ENCODE results near the gene SLC52A1. TPM values are rescaled to one million over a fixed set of nuclear protein-coding genes. Genes with fewer than 3 reads are reported as not detected.

Gene SLC52A1
- total and polyA plus RNA-seq, 10 of the 15 experiments (the other 5 are each of a cell fraction or from before 2014, with no cell fraction given) = 0.04 to 0.11 TPM; not detected in 8

- Histone ChIP-seq H3K4me1 (ENCODE audit: control insufficient read depth, insufficient read depth, low read length) (no peaks in the 10 kb centered on the region), H3K27me3 (replicated peaks in 1 of 2; ENCODE audit: control insufficient read depth in 2 of 2, insufficient read depth in 2 of 2, low read length in 1 of 2) (no peaks in the 10 kb centered on the region), H3K4me3 (no peak overlapping the region), H2AFZ (ENCODE audit: control insufficient read depth, low read depth, low read length) (no peak overlapping the region), H3K36me3 (ENCODE audit: control insufficient read depth in 2 of 2, insufficient read depth in 2 of 2, low read length in 1 of 2) (no peaks in the 10 kb centered on the region), H3K79me2 (ENCODE audit: control insufficient read depth, insufficient read depth, low read length) (no peaks in the 10 kb centered on the region), H3K9ac (ENCODE audit: control insufficient read depth, insufficient read depth, low read length) (no peak overlapping the region), H3K4me2 (ENCODE audit: control insufficient read depth, insufficient read depth) (no peak overlapping the region), H3K9me3 (replicated peaks; ENCODE audit: control insufficient read depth, insufficient read depth, low read length) (no peaks in the 10 kb centered on the region), H3K27ac (ENCODE audit: control insufficient read depth, insufficient read depth) (no peak overlapping the region), H4K20me1 (ENCODE audit: control insufficient read depth, insufficient read depth) (no peaks in the 10 kb centered on the region)
- no peak for FAIRE-seq
- ChIA-PET CTCF (no interaction called here), POLR2A (interaction anchor here (0.6 kb wide), 1 partner anchor 59 kb away, joined by 4 read pairs; no protein-coding TSS in a partner anchor), RAD21 (ENCODE audit: unreplicated experiment) (no interaction called here), SMC1A (ENCODE audit: uncharacterized antibody, unreplicated experiment) (no interaction called here)
- in situ Hi-C loops (cut with MboI) (no loop called here), intact Hi-C loops (cut with micrococcal nuclease; ENCODE audit: unreplicated experiment) (no loop called here)
- 74% methylated on average over 9 of the region's 10 CpGs for whole genome bisulfite sequencing (ENCODE audit: insufficient coverage, insufficient replicate concordance, low lambda C conversion rate, missing lambda C conversion rate)
- BruUV-seq (replicated peaks) = no TSS peak
- no peak for ATAC-seq
- DNase-seq (ENCODE audit: low read depth, low spot score) = no peak
- TF ChIP-seq CHD4 (IDR thresholded peaks at IDR 0.05) (no peak), BRCA1 (IDR thresholded peaks at IDR 0.05; ENCODE audit: low read depth, low read length) (no peak), RAD21 (IDR thresholded peaks at IDR 0.05; ENCODE audit: insufficient read depth, low read depth, low read length) (no peak), BMI1 (IDR thresholded peaks at IDR 0.05; ENCODE audit: borderline replicate concordance) (no peak), HDGF (IDR thresholded peaks at IDR 0.05) (no peak), PAX8 (IDR thresholded peaks at IDR 0.05) (no peak), NFIC (IDR thresholded peaks at IDR 0.05; ENCODE audit: low read depth, low read length) (no peak), JUND (IDR thresholded peaks at IDR 0.05; ENCODE audit: low read depth, low read length) (no peak), BACH1 (IDR thresholded peaks at IDR 0.05; ENCODE audit: borderline replicate concordance) (no peak)
These were observed 20.3 kb upstream of the SLC52A1 start for GRCh38 chr17:5055543-5055942.

- in situ Hi-C loops (cut with MboI) = no loop called here
- intact Hi-C loops (cut with micrococcal nuclease; ENCODE audit: unreplicated experiment) = no loop called here
- no peak overlapping the region for H3K4me2 ChIP-seq (ENCODE audit: control insufficient read depth, insufficient read depth)
- 61% methylated on average over 9 of the region's 9 CpGs for WGBS (ENCODE audit: insufficient coverage, insufficient replicate concordance, low lambda C conversion rate, missing lambda C conversion rate)
- H3K9me3 ChIP-seq (replicated peaks; ENCODE audit: control insufficient read depth, insufficient read depth, low read length) = no peaks in the 10 kb centered on the region
- no peak overlapping the region for H3K27ac ChIP-seq (ENCODE audit: control insufficient read depth, insufficient read depth)
- H2AFZ ChIP-seq (ENCODE audit: control insufficient read depth, low read depth, low read length) = no peak overlapping the region
- no peak for TF ChIP-seq CHD4 (IDR thresholded peaks at IDR 0.05)
- no peak for TF ChIP-seq HDAC6 (IDR thresholded peaks at IDR 0.05; ENCODE audit: unreplicated experiment)
- no peak for TF ChIP-seq RELA (IDR thresholded peaks at IDR 0.05; ENCODE audit: borderline replicate concordance, partially characterized antibody)
- TF ChIP-seq JUND (IDR thresholded peaks at IDR 0.05; ENCODE audit: low read depth, low read length) = no peak
- no peak for TF ChIP-seq SMAD1 (IDR thresholded peaks at IDR 0.05; ENCODE audit: low read depth, partially characterized antibody)
- TF ChIP-seq ZNF24 (IDR thresholded peaks at IDR 0.05) = no peak
- TF ChIP-seq RUNX3 (IDR thresholded peaks at IDR 0.05; ENCODE audit: low read length) = no peak
- TF ChIP-seq POU2F2 (IDR thresholded peaks at IDR 0.05; ENCODE audit: borderline replicate concordance, low read depth, low read length) = no peak
- RAD21 ChIA-PET (ENCODE audit: unreplicated experiment) = no interaction called here
- no peak for DNase-seq (ENCODE audit: low read depth, low spot score)
- H3K4me3 ChIP-seq = no peak overlapping the region
- H3K36me3 ChIP-seq (ENCODE audit: control insufficient read depth in 2 of 2, insufficient read depth in 2 of 2, low read length in 1 of 2) = no peaks in the 10 kb centered on the region
- no peaks in the 10 kb centered on the region for H3K27me3 ChIP-seq (replicated peaks in 1 of 2; ENCODE audit: control insufficient read depth in 2 of 2, insufficient read depth in 2 of 2, low read length in 1 of 2)
- SMC1A ChIA-PET (ENCODE audit: uncharacterized antibody, unreplicated experiment) = interaction anchor here (1.0 to 1.6 kb wide), 3 partner anchors 12 to 20 kb away, joined by 3 to 4 read pairs (median 3); partner anchors contain the start of gene SLC52A1
- CTCF ChIA-PET = interaction anchor here (1.8 to 5.1 kb wide), 2 partner anchors 12 to 20 kb away, joined by 8 to 42 read pairs; no protein-coding TSS in a partner anchor
- no peaks in the 10 kb centered on the region for H4K20me1 ChIP-seq (ENCODE audit: control insufficient read depth, insufficient read depth)
- no peak overlapping the region for H3K9ac ChIP-seq (ENCODE audit: control insufficient read depth, insufficient read depth, low read length)
- H3K4me1 ChIP-seq (ENCODE audit: control insufficient read depth, insufficient read depth, low read length) = peaks cover 11% of the 10 kb centered on the region
- FAIRE-seq = no peak
- no peak for ATAC-seq
- BruUV-seq (replicated peaks) = no TSS peak
- no peaks in the 10 kb centered on the region for H3K79me2 ChIP-seq (ENCODE audit: control insufficient read depth, insufficient read depth, low read length)
- POLR2A ChIA-PET = interaction anchor here (0.6 kb wide), 2 partner anchors 15 to 67 kb away, joined by 3 to 7 read pairs; no protein-coding TSS in a partner anchor
These were observed 15.1 kb upstream of the SLC52A1 start for GRCh38 chr17:5050278-5050677.
